MCF 10A (cell line): ENCODE measurements around the gene LIN54. TPM values are rescaled to one million over a fixed set of nuclear protein-coding genes. Genes with fewer than 3 reads are reported as not detected.

ENCODE experiments used
- BruUV-seq: library from RNA; stranded (reverse); fragments of 400-500 nt; replicated peaks from 2 replicates; lab custom pipeline; 2021; lab: Mats Ljungman, UMichigan
- CTCF ChIA-PET: fragments of 300-600 bp; sonication (Branson Sonifier 250); formaldehyde crosslinking; extraction: SDS; loops from one replicate; lab custom pipeline; 2021; ENCODE audit warnings: antibody characterized with exemption, inconsistent platforms; lab: Yijun Ruan, JAX
- POLR2A ChIA-PET: fragments of 300-600, 350-650 bp; sonication (Branson Sonifier 250); formaldehyde crosslinking; extraction: SDS; loops from one replicate; lab custom pipeline; 2020; ENCODE audit warnings: antibody characterized with exemption, inconsistent platforms; lab: Yijun Ruan, JAX
- DNase-seq: peaks from one replicate; pipeline ENCODE4 v3.0.0-alpha.2; 2018; ENCODE audit not compliant: unreplicated experiment
- H3K27ac Mint-ChIP-seq: one replicate; pipeline ENCODE4 v1.8.0; 2022; ENCODE audit warnings: mild to moderate bottlenecking, low read depth, mixed read lengths; ENCODE audit not compliant: unreplicated experiment
- H3K27me3 Mint-ChIP-seq: one replicate; pipeline ENCODE4 v1.8.0; 2022; ENCODE audit warnings: mixed read lengths; ENCODE audit not compliant: insufficient read depth, unreplicated experiment
- H3K36me3 Mint-ChIP-seq: one replicate; pipeline ENCODE4 v1.8.0; 2022; ENCODE audit warnings: mild to moderate bottlenecking, moderate library complexity, mixed read lengths; ENCODE audit not compliant: insufficient read depth, unreplicated experiment
- H3K4me1 Mint-ChIP-seq: one replicate; pipeline ENCODE4 v1.8.0; 2022; ENCODE audit warnings: mixed read lengths; ENCODE audit not compliant: insufficient read depth, unreplicated experiment
- H3K4me3 Mint-ChIP-seq: one replicate; pipeline ENCODE4 v1.8.0; 2022; ENCODE audit warnings: mild to moderate bottlenecking, moderate library complexity, mixed read lengths; ENCODE audit not compliant: unreplicated experiment
- H3K9me3 Mint-ChIP-seq: one replicate; pipeline ENCODE4 v1.8.0; 2022; ENCODE audit warnings: mixed read lengths; ENCODE audit not compliant: unreplicated experiment
- intact Hi-C: fragments of 100-400 bp; cut with micrococcal nuclease; formaldehyde crosslinking; loops from 2 replicates; pipeline ENCODE4 v1.14.1; 2022
- total RNA-seq: library from RNA; stranded (reverse); gene quantifications from 2 replicates; pipeline ENCODE4 v1.2.3, GENCODE V29; 2022
- TF ChIP-seq, protein P1 (sequence below): fragments of 200-600 bp; IDR thresholded peaks from one replicate; pipeline ENCODE4 v1.8.0; 2022; ENCODE audit warnings: antibody characterized with exemption, mild to moderate bottlenecking; ENCODE audit not compliant: unreplicated experiment

The LIN54 gene
- total RNA-seq, 1 experiment from 2014 or later: 16.0 TPM

DNA sequence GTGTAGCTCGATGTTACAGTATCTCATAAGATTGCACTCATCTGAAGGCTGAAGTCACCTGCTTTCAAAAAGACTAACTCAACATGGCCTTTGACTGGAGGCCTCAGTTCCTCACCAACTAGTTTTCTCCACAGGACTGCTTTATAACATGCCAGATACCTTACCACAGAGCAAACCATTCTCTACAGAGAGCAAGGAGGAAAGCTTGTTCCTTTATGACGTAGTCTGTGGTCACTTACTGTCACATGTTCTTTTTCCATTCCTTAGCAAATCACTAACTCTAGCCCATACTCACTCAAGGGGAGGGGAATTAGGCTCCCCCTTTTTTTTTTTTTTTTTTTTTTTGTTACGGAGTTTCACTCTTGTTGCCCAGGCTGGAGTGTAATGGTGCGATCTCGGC lies 106.9 kb downstream of the LIN54 start:
- no peaks in the 10 kb centered on the region for H3K9me3 Mint-ChIP-seq
- BruUV-seq: no TSS peak
- no peak for DNase-seq
- peaks cover 7% of the 10 kb centered on the region for H3K4me1 Mint-ChIP-seq
- POLR2A ChIA-PET: interaction anchor here (1.8 to 7.5 kb wide), 2 partner anchors 107 to 131 kb away, joined by 6 to 168 read pairs; partner anchors contain the start of genes COPS4 and LIN54
- H3K36me3 Mint-ChIP-seq: peaks cover 7% of the 10 kb centered on the region
- intact Hi-C loops: loop anchor here (5.0 kb wide), 1 partner anchor 379 kb away; the partner anchor contains the start of gene COQ2
- H3K4me3 Mint-ChIP-seq: no peak overlapping the region
- no peaks in the 10 kb centered on the region for H3K27me3 Mint-ChIP-seq
- CTCF ChIA-PET: no interaction called here
- H3K27ac Mint-ChIP-seq: no peak overlapping the region
- TF ChIP-seq, protein P1, sequence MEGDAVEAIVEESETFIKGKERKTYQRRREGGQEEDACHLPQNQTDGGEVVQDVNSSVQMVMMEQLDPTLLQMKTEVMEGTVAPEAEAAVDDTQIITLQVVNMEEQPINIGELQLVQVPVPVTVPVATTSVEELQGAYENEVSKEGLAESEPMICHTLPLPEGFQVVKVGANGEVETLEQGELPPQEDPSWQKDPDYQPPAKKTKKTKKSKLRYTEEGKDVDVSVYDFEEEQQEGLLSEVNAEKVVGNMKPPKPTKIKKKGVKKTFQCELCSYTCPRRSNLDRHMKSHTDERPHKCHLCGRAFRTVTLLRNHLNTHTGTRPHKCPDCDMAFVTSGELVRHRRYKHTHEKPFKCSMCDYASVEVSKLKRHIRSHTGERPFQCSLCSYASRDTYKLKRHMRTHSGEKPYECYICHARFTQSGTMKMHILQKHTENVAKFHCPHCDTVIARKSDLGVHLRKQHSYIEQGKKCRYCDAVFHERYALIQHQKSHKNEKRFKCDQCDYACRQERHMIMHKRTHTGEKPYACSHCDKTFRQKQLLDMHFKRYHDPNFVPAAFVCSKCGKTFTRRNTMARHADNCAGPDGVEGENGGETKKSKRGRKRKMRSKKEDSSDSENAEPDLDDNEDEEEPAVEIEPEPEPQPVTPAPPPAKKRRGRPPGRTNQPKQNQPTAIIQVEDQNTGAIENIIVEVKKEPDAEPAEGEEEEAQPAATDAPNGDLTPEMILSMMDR: no peak

DNA sequence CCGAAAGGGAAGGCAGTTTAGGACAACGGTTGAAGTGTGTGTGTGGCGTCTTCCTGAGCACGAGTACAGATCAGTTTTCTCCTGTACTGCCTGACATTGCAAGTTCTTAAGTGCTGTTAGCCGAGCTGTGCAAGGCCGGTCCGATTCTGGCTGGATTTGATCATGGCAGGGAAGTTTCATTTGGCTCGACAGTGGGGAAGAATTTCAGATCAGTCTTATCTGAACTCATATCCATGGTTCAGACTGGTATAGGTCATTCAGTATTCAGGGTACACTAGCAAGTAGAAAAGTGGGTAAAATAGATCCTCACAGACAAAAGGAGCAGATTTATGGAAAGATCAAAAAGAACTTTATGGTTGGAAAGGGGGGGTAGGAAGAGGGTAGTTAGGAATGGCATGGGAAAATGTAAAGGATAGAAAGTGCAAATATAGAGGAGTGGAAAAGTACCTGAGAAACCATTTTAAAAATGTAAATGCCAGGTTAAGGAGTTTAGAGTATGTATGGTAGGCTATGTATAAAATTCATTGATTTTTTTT lies 109.4 kb downstream of the LIN54 start:
- intact Hi-C loops: loop anchor here (5.0 kb wide), 1 partner anchor 381 kb away; the partner anchor contains the start of gene COQ2
- Mint-ChIP-seq H3K27ac (no peak overlapping the region), H3K9me3 (no peaks in the 10 kb centered on the region), H3K27me3 (no peaks in the 10 kb centered on the region), H3K4me1 (peaks cover 12% of the 10 kb centered on the region), H3K4me3 (no peak overlapping the region), H3K36me3 (peaks cover 18% of the 10 kb centered on the region)
- POLR2A ChIA-PET: interaction anchor here (0.6 to 7.5 kb wide), 24 partner anchors 11 to 529 kb away, joined by 3 to 327 read pairs (median 6); partner anchors contain the start of genes COPS4, COQ2, HNRNPD and HNRNPDL
- CTCF ChIA-PET: interaction anchor here (0.6 kb wide), 1 partner anchor 12 kb away, joined by 6 read pairs; no protein-coding TSS in a partner anchor
- TSS peak; percentile 80 for BruUV-seq
- TF ChIP-seq, protein P1: no peak
- no peak for DNase-seq

DNA sequence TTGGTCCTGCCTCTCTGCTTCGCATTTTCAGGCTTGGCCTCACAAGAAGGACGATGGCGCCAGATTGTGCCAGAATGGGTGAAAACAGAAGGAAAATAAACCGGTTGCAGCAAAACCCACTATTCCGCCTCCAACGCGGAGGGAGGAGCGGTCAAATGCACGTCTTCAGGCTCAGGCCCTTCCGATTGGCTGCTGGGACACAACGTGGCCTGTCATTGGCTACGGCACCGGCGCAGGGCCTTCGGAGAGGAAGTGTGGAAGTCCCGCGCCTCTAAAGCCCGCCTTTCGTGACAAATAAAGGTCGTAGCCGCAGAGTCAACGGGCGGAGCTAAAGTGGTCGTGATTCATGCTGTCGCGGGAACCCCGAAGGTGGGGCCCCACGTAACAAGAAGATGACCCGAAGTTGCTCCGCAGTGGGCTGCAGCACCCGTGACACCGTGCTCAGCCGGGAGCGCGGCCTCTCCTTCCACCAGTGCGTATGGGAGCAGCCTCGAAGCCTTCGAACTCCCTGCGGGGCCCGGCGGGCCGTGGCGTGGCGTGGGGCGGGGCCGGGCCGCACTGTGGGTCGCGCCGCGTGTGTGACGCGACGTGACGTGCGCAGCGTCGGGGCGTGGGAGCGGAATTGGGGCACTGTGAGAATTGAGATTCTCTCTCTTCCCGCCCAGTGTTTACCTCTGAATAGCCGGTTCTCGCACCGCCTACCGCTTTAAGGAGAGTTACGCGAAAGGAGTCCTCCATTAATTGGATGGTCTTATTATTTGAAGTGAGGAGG lies 110.0 kb downstream of the LIN54 start, which contains the start of gene THAP9:
TSS of gene THAP9 (plus strand) at position 325 of the 772 bp plus-strand sequence. CDS start at position 393, 68 bp downstream.
- DNase-seq: peak; percentile 99
- ChIA-PET CTCF (interaction anchor here (0.6 to 2.4 kb wide), 4 partner anchors 9 to 380 kb away, joined by 3 to 6 read pairs (median 5); no protein-coding TSS in a partner anchor), POLR2A (interaction anchor here (0.6 to 7.5 kb wide), 33 partner anchors 12 to 585 kb away, joined by 3 to 327 read pairs (median 4); partner anchors contain the start of genes COPS4, COQ2, HNRNPD and HNRNPDL)
- intact Hi-C loops: loop anchor here (1.0 to 5.0 kb wide), 3 partner anchors 9 to 382 kb away; partner anchors contain the start of genes COQ2 and SEC31A
- Mint-ChIP-seq H3K27me3 (no peaks in the 10 kb centered on the region), H3K9me3 (no peaks in the 10 kb centered on the region), H3K27ac (no peak within 1 kb of the TSS), H3K4me1 (peaks cover 11% of the 10 kb centered on the region), H3K36me3 (peaks cover 23% of the 10 kb centered on the region), H3K4me3 (no peak within 1 kb of the TSS)
- BruUV-seq: no TSS peak
- TF ChIP-seq, protein P1: no peak
